Activated T-helper 17 cell treated with anti-CD3 and anti-CD28 coated beads, Interleukin-2, amount 50 U/mL, for 72 hours (primary cell): ENCODE results near the gene DPP6. TPM values are rescaled to one million over a fixed set of nuclear protein-coding genes. Genes with fewer than 3 reads are reported as not detected.
"Not testable (repeated sequence)": the region's sequence is repeated elsewhere in the genome, so short reads cannot be mapped to it uniquely, and the experiment has no call there.

Source experiments
- ATAC-seq: fragments of 150-1000 bp; cut with Tn5 transposase; replicated peaks from 2 replicates; pipeline ENCODE4 v1.10.0; 2021; ENCODE audit warnings: mild to moderate bottlenecking, moderate library complexity
- H3K27ac Mint-ChIP-seq: one replicate; pipeline ENCODE4 v1.8.0; 2022; ENCODE audit warnings: mixed read lengths
- H3K27me3 Mint-ChIP-seq: one replicate; pipeline ENCODE4 v1.8.0; 2022; ENCODE audit warnings: mixed read lengths
- H3K36me3 Mint-ChIP-seq: one replicate; pipeline ENCODE4 v1.8.0; 2022; ENCODE audit warnings: low read depth, mild to moderate bottlenecking, mixed read lengths
- H3K4me1 Mint-ChIP-seq: one replicate; pipeline ENCODE4 v1.8.0; 2022; ENCODE audit warnings: mixed read lengths
- H3K4me3 Mint-ChIP-seq: one replicate; pipeline ENCODE4 v1.8.0; 2022; ENCODE audit warnings: mild to moderate bottlenecking, mixed read lengths
- H3K9me3 Mint-ChIP-seq: one replicate; pipeline ENCODE4 v1.8.0; 2022; ENCODE audit warnings: mixed read lengths
- total RNA-seq, 2 donors: library from RNA; stranded (reverse); gene quantifications; one replicate each; pipeline ENCODE4 v1.2.3, GENCODE V29; 2022

DPP6 gene
- total RNA-seq: not detected

DNA sequence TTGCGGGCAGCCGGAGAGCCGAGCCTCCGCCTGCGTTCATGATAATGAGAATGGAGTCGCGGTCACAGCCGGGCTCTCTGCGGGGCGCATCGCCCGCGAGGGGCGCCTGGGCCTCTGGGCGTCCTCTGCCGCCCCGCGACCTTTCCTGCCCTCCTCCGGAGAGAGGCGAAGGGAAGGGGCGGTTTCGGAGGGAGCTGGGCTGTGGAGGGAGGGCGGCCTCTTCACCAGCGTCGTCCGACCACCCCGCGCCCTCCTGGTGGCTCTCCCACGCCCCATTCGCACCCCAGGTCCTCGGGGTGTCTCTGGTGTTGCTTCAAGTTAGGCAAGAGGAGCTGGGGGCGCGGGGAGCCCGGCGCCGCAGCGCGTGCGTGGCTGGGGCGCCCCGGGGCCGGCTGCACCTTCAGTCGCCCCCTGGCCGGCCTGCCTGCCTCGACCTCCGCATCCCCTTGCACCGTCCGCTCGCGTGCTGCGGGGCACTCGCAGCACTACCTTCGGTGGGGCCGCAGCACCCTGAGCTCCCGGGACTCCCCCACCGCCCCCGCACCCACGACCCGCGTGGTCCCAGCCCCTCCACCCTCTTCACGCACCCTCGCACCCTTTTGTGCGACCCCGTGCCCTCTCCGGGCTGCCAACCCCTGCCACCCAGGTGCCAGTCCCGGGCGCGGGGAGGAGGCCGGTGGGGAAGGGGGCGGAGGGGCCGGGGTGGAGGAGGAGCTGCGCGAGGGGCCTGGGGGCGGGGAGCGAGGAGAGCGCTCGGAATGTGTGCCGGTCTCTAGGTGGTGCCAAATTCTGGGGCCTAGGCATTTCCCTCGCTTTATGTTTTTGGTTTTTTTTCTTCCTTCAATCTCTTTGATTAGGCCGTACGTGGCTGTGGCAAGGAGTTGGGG is at the start of gene DPP6:
TSS of gene DPP6 (plus strand) at position 756 of the 887 bp plus-strand sequence.
- not testable (repeated sequence) for H3K9me3 Mint-ChIP-seq, H3K27me3 Mint-ChIP-seq, H3K36me3 Mint-ChIP-seq, H3K4me1 Mint-ChIP-seq, H3K4me3 Mint-ChIP-seq, ATAC-seq, H3K27ac Mint-ChIP-seq

- not testable (repeated sequence) for H3K4me1 Mint-ChIP-seq, H3K9me3 Mint-ChIP-seq, H3K27me3 Mint-ChIP-seq, ATAC-seq, H3K4me3 Mint-ChIP-seq, H3K27ac Mint-ChIP-seq, H3K36me3 Mint-ChIP-seq
Measured at GRCh38 chr7:154009423-154009911, 42.7 kb upstream of the DPP6 start.

DNA sequence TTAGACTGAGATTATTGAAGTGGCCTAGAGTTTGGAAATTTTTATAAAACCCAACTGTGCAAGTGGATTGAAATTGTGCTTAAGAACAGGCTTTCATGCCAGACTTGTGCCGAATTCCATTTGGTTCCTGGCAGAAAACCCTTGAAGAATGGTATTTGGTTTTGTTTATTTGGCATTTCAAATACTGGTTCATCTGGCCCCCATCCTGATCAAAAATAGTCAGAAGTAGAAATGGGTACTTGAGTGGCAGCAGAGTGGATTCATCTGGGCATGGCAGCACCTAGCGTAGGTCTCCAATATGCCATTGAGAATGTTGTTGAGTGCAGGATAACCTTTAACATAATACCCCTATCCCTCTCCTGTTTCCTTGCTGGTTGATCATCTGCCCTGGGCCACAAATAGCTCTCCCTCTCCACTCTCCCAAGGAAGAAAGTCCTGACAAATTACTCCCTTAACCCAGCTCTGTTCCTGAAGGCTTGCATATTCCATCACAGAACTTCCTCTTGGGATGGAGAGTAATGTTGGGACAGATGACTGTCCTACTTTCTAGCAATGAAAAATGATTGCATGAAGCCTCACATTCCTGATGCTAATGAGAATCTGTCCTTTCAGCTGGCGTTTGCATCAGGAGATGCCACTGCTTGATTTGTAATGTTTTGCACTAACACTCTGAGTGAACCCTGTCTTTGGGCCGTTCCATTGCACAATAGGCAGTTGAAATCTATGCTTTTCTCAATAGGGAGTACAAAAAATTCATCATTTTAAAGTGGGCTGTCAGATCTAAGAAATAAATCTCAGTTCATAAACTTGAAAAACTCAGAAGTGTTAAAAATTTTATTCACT is 41.3 kb upstream of the DPP6 start:
- not testable (repeated sequence) for H3K9me3 Mint-ChIP-seq, ATAC-seq, H3K4me1 Mint-ChIP-seq, H3K36me3 Mint-ChIP-seq, H3K27ac Mint-ChIP-seq, H3K27me3 Mint-ChIP-seq, H3K4me3 Mint-ChIP-seq

- not testable (repeated sequence) for H3K4me3 Mint-ChIP-seq, H3K9me3 Mint-ChIP-seq, H3K27ac Mint-ChIP-seq, ATAC-seq, H3K4me1 Mint-ChIP-seq, H3K27me3 Mint-ChIP-seq, H3K36me3 Mint-ChIP-seq
Measured at GRCh38 chr7:154012800-154013199, 39.4 kb upstream of the DPP6 start.

DNA sequence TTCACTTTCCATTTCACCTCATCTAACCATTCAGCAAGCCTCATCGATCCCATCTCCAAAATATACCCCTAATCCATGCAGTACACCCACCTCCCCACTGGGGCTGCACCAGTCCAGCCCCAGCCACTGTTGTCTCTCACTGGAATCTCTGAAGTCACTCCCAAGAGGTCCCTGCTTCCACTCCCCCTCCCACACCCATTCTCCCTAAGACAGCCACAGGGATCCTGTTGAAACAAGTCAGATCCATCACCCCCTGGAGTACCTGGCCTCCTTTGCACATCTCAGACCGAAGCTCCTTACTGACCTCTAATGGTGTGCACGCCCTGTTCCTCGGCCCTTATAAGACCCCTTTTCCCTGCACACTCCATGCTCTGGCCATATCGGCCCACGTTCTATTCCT is 36.6 kb upstream of the DPP6 start:
- not testable (repeated sequence) for ATAC-seq, H3K4me3 Mint-ChIP-seq, H3K27me3 Mint-ChIP-seq, H3K27ac Mint-ChIP-seq, H3K9me3 Mint-ChIP-seq, H3K36me3 Mint-ChIP-seq, H3K4me1 Mint-ChIP-seq

DNA sequence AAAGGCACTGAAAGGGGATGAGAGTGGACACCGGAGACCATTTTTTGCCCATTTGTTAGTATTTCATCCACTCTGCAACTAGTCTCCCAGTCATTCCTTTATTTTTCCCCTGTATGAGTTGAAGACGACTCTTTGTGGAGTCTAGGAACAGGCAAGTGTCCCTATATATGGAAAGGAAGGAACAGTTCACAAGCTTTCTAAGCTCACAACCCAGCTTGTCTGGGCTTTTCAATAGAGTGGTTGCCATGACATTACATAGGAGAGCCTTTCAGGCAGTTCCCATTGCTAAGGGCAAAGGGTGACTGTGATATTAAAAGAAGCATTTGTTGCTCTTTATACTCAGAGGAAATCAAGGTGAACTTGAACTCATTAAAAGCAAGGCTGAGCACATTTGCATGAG is 33.8 kb upstream of the DPP6 start:
- not testable (repeated sequence) for H3K27ac Mint-ChIP-seq, H3K36me3 Mint-ChIP-seq, H3K4me1 Mint-ChIP-seq, H3K27me3 Mint-ChIP-seq, H3K4me3 Mint-ChIP-seq, H3K9me3 Mint-ChIP-seq, ATAC-seq

DNA sequence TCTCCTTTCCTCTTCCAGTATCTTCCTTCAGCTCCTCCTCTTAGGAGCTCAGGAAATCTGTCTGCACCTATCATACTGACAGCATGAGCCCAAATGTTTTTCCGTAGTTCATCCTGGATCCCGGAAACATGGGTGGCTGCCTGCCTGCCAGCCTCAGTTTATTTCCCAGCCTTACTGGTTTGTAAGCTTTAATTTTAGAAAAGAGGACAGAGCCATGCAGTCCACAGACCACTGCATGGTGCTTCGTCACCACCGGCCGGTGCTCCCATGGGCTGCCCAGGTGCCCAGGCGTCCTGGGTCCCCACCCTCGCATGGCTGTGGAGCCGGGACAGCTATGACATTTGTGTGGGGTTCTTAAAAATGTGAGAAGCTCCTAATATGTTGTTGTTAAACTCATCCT is 24.4 kb upstream of the DPP6 start:
- H3K9me3 Mint-ChIP-seq, H3K27me3 Mint-ChIP-seq, H3K27ac Mint-ChIP-seq, H3K4me1 Mint-ChIP-seq, H3K4me3 Mint-ChIP-seq, ATAC-seq, H3K36me3 Mint-ChIP-seq: not testable (repeated sequence)

- not testable (repeated sequence) for H3K27me3 Mint-ChIP-seq, H3K9me3 Mint-ChIP-seq, H3K27ac Mint-ChIP-seq, H3K4me3 Mint-ChIP-seq, ATAC-seq, H3K36me3 Mint-ChIP-seq, H3K4me1 Mint-ChIP-seq
Measured at GRCh38 chr7:154030476-154031080, 21.6 kb upstream of the DPP6 start.

GRCh38 chr7:154039466-154040165 is 12.6 kb upstream of the DPP6 start:
- not testable (repeated sequence) for H3K9me3 Mint-ChIP-seq, H3K27me3 Mint-ChIP-seq, H3K27ac Mint-ChIP-seq, H3K36me3 Mint-ChIP-seq, H3K4me3 Mint-ChIP-seq, H3K4me1 Mint-ChIP-seq
- peak; percentile 99 for ATAC-seq

DNA sequence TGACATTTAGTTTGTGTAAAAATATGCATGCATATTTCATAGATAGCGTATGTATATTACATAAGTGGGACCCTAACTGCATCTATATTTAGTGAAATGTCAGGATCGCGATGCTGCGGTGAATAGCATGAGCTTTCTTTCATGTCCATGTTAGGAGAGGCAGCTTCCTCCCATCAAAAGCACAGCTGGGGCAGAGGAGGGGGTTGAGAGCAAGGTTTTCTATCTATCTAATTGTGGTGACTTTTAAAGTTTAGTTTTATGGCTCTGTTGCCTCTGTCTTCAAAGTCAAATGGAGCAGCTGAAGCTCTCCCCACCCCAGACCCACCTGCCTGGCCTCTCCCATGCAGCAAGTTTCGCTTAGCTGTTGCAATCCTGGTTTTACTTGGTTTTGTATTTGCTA is 1.8 kb upstream of the DPP6 start:
- H3K27me3 Mint-ChIP-seq, H3K9me3 Mint-ChIP-seq, H3K4me1 Mint-ChIP-seq: not testable (repeated sequence)

DNA sequence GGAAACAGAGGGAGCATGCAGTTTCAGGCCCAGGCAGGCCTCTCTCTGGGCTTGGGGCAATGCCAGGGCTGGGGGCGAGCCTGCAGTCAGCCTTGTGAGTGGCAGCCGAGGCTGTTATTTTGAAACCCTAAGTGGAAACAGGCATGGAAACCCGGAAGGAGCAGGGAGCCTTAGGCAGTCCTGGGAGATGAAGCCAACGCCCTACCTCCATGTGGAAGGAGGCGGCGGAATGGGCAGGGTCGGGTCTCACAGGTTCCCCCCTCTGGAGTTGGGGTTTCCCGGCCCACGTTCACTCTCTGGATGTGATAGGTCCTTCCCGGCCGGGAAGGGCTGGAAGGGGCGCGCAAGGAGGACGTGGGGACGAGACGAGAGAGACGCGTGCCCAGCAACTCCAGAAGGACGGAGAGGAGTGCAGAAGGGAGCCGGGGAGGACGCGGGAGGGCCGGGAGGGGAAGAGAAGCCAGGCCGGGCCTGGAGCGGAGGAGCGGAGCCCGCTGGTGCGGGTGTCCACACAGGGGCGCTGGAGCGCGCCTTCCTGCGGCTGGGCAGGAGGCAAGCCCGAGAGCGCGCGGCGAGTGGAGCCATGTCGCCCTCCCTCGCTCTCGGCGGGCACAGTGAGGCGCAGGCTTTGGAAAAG is 1.1 kb upstream of the DPP6 start:
- not testable (repeated sequence) for H3K27me3 Mint-ChIP-seq, H3K36me3 Mint-ChIP-seq, H3K9me3 Mint-ChIP-seq, H3K4me3 Mint-ChIP-seq, H3K27ac Mint-ChIP-seq, H3K4me1 Mint-ChIP-seq
- ATAC-seq: peak; percentile 75

More for the DNA sequence above, 1.8 kb upstream of the DPP6 start:
- not testable (repeated sequence) for ATAC-seq, H3K4me3 Mint-ChIP-seq, H3K36me3 Mint-ChIP-seq, H3K27ac Mint-ChIP-seq

DNA sequence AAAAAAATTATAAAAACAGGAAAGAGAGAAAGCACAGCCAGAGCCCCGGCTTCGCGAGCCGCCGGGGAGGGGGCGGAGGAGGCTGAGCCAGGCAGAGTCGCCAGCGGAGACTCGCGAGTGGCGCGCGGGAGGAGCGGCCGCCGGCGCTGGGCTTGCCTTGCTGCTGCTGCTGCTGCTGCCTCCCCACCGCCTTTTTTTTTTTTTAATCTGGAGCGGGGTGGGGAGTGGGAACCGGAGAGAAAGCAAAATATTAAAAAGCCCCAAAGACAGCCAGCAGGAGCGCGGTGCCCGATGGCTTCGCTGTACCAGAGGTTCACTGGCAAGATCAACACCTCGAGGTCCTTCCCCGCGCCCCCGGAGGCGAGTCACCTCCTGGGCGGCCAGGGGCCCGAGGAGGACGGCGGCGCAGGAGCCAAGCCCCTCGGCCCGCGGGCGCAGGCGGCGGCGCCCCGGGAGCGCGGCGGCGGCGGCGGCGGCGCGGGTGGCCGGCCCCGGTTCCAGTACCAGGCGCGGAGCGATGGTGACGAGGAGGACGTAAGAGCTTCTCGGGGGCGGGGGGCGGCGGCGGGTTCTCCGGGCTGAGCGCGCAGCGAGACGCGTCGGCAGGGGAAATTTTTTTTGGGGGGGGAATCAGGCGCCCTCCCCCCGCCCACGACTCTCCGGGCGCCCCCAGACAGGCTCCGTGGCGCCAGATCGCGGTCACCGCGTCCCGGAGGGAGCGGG is 493 bp downstream of the DPP6 start:
- not testable (repeated sequence) for H3K36me3 Mint-ChIP-seq, H3K27me3 Mint-ChIP-seq, ATAC-seq, H3K27ac Mint-ChIP-seq, H3K4me1 Mint-ChIP-seq, H3K9me3 Mint-ChIP-seq, H3K4me3 Mint-ChIP-seq

DNA sequence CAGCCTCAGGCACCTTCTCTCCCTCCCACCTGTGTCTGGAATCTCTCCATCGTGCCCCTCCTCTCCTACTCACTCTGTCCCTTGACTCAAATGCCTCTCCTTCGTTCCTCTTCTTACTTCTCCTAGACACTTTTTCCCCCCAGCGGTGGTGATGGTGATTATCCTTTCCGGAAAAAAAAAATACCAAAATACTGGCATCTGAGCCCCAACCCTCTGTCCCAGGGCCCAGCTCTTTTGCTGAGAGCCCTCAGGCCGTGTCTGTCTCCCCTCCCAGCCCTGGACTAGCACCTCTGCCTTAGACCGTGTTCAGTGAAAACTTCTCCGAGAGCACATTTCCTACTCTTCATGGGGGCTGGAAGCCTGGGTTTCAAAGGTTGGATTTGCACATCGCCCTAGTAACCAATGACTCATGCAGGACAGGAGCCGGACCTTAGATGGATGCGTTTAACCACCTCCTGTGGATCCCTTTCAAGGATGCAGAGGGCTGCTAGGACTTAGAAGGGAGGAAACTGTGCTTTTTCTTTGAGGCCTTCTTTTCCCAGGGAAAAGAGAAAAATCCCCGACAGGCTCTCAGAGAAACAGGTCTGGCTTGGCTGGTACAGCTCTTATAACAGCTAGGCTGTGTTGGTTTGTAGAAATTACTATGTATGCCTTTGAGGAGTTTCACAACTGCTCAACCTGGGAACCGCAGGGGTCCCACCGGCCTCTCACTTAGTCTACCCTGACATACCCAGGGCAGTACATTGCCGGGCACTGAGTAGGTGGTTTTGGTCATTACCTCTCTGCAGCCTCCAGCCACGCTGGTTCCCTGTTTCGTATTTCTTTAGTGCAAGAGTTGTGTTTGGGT is 1.5 kb downstream of the DPP6 start:
- H3K36me3 Mint-ChIP-seq, H3K4me3 Mint-ChIP-seq, ATAC-seq, H3K4me1 Mint-ChIP-seq, H3K27ac Mint-ChIP-seq, H3K9me3 Mint-ChIP-seq, H3K27me3 Mint-ChIP-seq: not testable (repeated sequence)
